Skeletal muscle cell (primary cell): ENCODE measurements around the gene BTBD9.

Experiments
- DNase-seq: peaks from one replicate; pipeline ENCODE4 v3.0.0-alpha.2; 2010; ENCODE audit warnings: low read depth
- H3K4me3 ChIP-seq: 2 replicates; pipeline ENCODE4 v1.5.1; 2011; ENCODE audit warnings: low read depth, mild to moderate bottlenecking, control low read depth, low read length, moderate library complexity

Gene BTBD9

DNA sequence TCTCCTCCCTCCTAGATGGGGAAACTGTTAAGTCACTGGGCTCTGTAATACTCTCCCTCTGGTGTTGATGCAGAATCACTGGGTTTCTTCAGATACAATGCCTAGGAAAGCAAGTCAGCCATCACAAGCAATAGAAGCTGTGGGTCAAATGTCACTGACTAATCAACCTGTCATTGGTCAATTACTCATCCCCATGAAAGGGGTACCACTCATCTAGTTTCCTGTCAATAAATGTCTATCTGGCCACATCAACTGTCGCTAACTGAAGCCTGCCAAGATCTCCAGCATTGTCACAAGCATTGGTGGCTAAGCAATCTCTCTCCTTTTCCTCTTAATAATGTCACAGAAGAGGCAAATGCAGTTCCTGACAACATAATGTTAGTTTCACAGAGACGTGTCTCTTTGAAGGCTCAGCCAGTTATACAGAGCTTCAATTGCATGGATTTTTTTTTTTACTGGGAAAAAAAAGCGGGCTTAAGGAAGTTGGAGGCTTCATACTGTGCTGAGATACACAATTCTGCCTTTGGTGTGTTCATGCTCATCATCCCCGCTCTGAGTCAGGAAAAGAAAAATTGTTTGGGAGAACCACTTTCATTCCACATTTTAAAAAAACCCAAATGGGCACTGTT lies 355.9 kb downstream of the BTBD9 start:
- H3K4me3 ChIP-seq = no peak overlapping the region
- no peak for DNase-seq

DNA sequence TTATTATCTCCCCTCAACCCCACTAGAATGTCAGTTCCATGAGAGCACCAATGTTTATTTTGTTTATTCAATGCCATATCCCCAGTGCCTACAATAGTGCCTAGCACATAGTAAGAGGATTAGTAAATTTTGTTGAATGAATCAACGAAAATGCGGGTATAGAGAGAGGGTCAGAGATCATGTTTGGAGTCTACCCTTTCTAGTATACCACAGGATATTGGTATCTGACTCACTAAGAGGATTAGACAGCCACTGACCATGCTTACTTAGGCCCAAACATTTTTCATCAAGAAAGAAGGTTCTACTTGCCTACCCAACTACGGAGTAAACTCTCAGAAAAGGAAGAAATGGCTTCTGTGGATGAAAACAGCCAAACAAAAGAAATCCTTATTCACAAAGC lies 356.8 kb downstream of the BTBD9 start:
- H3K4me3 ChIP-seq = no peak overlapping the region
- no peak for DNase-seq

DNA sequence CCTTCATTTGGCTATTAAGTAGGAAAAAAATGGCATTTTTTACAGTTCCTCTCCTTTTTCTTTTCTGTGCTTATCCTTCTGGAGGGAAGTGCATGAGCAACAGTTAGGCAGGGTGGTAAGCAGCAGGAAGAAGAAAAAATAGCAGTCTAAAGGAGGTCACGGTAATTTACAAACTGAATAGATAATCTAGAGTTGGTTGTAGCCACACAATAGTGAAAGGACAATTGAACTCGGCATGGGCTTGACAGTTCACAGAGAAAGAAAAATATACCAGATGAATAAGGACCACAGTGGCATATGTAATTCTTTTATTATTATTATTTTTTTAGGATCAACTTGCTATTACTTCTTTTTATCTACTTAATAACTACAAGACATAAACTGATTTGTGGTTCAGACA lies 358.6 kb downstream of the BTBD9 start:
- no peak overlapping the region for H3K4me3 ChIP-seq
- no peak for DNase-seq

DNA sequence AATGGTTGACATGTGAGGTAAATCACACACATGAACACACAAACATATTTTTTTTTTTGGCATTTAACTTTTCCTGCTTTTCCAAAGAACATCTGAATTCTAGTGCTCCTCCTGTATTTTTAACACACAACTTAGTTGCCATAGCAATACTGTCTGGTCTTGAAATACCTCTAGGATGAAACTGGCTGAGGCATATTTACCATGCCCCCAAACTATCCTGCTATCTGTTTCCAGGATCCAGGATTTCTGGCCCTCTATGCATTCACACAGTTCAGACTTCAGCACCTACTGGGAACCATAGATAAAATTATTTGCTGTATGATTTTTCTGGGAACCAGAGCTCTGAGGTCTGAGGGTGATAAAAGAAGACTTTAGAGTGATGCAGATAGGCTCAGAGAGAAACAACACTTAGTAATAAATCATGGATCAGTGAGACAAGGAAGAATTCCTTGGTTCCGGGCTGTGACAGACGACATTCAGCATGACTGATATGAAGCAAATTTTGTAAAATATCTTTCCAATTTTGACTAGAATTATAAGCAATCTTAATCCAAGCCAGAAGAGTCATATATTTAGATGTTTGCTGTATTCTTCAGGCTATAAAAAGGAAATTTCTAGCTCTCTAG lies 359.7 kb downstream of the BTBD9 start:
- no peak overlapping the region for H3K4me3 ChIP-seq
- DNase-seq = no peak

DNA sequence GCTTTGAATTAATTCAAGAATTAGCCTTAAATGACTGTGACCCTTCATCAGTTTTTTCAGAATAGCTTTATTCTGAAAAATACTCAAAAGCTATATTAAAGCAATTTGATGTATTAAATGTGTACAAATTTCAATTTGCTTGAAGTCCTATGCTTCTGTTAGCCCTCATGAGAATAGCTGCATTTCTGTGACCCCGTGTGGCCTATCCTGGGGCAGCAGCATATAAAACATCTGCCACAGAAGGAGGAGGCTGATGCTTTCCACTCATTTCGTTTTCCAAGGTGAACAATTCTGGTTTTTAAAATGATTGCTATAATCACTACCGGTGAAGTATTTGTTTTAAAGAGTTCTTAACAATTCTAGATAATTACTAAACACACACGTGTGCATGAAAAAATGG lies 360.3 kb downstream of the BTBD9 start:
- no peak for DNase-seq
- H3K4me3 ChIP-seq = no peak overlapping the region

DNA sequence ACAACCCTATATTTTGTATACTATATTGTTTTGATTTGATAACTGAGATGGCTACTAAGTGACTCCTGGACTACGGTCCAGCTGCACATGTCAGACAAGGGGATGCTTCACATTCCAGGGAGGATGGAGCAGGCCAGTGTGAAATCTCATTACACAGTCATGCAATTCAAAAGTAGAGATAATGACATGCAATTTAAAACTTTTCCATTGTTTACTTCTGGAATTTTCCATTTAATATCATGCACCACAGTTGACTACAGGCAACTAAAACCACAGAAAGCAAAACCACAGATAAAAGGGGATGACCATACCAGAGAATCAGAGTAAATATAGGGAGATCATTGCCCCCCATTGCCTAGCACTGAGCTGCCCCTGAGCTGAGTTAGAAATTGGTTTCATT lies 366.4 kb downstream of the BTBD9 start:
- H3K4me3 ChIP-seq = no peak overlapping the region
- no peak for DNase-seq

DNA sequence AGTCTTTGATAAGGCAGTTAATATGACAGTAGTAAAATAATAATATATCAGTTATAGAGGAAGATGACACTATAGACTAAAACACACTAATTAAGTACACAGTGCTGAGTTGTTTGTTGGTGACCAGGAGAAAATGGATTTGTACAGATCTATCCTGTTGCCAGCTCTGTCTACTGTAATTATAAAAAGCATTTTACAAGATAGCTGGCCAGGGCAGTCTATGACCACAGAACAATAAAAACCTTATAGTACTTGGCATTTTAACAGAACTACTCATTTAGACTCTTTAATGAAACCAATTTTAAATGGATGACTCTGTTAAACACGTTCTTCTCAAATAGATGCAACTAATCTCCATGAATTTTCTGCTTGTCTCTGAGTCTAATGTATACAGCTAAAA lies 367.5 kb downstream of the BTBD9 start:
- no peak overlapping the region for H3K4me3 ChIP-seq

DNA sequence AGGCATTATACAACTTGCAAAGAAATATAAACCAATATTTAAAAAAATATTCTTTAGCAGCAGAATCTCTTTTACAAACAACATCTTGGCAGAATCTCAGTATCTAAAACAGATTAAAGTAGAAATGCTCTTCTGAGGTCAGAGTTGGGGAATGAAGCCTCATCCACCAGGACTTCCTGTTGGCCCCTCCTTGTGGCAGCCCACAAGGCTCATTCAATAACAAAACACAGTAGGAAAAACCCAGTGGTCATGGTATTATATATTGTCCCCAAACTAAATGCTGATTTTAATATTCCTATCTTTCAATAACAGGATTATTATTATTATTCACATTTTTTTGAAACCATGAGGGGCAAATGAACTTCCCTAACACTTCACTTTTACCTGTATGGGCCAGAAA lies 368.6 kb downstream of the BTBD9 start:
- DNase-seq = no peak
- no peak overlapping the region for H3K4me3 ChIP-seq

More for the DNA sequence above, 367.5 kb downstream of the BTBD9 start:
- no peak for DNase-seq

DNA sequence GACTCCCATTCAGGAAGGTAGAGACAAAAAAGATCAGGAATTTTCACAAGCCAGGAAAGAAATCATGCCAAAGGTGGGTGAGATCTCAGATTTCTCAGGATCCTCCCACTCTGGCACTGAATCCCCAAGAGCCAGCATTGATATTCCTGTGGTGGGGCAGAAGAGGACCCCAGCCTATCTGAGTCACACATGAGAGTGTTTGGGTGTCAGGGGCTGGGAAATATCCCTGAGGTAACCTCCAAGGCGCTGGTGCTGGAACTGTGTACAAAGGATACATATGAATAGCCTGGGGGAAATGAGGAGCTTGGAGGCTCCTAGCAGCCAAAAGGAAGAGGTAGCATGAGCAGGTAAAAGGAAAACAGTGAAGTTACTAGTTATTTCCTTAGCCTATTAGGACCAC lies 369.4 kb downstream of the BTBD9 start:
- DNase-seq = no peak
- H3K4me3 ChIP-seq = no peak overlapping the region

DNA sequence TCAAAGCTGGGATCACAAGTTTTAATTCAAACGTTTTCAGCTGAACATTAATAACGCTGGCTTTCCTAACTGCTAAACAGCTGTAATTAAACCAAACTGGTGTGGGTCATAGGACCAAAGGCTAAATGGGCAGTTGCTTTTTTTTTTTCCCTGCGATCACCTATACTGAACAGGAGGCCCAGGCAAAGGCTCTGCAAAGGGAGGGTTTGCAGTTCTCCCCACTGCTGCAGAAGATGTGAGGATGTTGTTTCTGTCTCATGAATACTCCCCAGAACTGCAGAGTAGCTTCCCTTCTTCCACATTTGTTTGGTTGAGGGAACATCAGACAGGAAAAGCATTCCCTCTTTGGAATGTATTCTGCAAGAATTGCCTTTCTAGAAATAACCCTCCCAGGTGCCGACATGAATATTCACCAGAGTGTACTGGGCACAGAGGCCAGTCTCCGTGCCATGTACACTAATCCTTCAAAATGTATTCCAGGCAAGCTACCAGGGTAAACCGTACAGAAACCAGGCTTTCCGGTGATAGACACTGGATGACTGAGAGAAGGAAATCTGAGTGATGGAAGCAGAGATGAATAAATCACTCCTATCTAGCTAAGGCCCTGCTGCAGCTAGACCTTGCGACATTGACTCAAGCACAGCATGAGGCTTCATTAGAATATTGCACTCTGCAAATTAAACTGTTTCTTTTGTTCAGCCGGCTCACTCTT lies 370.1 kb downstream of the BTBD9 start:
- DNase-seq = no peak
- no peak overlapping the region for H3K4me3 ChIP-seq

DNA sequence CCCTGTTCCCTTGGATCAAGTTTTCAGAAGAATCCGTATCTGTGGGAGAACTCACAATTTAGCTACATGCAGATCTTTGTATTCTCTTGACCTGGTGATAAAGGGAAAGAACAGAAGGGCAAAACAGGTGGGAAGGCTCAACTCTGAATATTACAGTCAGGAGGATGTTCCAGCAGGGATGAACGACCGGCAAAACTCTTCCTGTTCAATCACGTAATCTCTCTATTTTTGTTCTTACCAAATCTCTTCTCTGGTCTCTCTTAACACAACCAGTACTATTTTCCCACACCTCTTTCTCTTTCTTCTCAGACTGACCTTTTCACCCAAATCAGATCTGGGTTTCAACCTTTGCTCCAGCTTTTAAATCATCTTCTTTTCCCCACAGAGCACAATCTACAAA lies 371.4 kb downstream of the BTBD9 start:
- no peak overlapping the region for H3K4me3 ChIP-seq
- DNase-seq = no peak

DNA sequence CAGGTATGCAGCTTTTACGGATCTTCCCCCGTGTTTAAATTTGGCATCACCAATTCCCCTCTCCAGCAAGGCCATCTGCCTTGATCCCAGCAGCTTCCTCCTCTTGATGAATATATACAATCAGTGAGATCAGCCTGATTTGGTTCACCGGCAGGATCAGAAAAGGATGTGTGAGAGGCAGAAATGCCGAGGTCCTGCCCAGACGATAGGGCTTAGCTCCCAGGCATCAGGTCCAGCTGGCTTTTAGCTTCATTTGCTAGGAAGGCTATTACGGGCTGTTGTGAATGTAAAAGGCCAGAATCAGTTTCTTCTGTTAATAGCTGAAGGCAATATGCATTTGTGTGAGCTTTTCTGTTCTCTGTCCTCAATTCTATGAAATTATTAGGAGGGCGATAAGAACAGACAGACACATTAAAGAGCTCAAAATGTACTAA lies 372.8 kb downstream of the BTBD9 start:
- no peak for DNase-seq
- no peak overlapping the region for H3K4me3 ChIP-seq

DNA sequence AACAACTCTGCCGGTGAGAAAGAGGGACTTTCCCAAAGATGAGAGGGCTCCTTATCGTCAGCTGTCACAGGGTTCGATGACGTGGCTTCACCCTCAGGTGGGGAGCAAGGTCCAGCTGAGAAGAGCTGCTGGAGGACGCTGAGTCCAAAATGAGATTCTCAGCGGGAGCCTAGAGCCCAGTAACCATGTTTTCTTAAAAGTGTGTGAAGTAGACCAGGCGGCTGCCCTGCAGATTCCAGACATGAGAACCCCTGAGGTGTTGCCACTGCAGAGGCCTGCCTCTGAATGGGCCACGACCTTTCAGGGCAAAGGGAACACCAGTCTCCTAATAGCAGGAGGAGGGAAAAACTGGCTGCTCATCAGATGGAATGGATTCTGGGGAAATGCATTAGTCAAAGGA lies 375.1 kb downstream of the BTBD9 start:
- no peak overlapping the region for H3K4me3 ChIP-seq
- DNase-seq = no peak

DNA sequence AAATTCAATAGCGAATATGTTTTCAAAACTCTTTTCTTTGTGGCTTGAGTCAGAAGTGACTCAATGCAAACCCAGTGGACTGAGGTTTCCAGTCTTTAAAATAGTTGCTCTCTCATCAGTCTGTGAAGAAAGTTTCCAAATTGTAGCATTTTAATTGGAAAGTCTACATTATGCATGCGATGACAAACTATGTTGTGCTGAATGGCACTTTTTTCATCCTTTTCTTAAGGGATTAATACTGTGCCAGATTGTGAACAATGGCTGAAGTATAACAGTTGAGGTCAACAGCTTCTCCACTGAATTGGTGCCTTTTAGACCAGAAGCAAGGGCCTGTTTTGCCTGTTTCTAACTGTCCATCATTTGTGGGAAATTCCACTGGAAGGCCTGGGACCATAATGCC lies 377.1 kb downstream of the BTBD9 start:
- no peak overlapping the region for H3K4me3 ChIP-seq
- DNase-seq = no peak

DNA sequence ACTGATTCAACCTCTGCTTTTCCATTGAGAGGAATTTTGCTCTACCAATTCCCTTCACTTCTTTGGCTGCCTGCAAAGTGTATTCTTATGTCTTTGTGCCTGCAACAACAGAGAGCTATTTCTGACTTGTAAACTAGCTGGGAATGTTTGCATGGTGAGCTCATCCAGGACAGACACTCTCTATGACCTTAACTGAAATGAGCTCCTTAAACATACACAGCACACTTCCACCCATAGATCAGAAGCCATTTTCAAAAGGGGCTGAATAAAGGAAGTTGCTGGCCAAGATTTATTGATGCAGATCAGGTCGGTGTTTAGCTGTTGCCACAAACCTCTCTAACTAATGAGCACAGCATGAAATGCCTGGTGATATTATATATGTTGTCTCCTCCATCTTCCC lies 377.7 kb downstream of the BTBD9 start:
- DNase-seq = peak; percentile 68
- H3K4me3 ChIP-seq = no peak overlapping the region

DNA sequence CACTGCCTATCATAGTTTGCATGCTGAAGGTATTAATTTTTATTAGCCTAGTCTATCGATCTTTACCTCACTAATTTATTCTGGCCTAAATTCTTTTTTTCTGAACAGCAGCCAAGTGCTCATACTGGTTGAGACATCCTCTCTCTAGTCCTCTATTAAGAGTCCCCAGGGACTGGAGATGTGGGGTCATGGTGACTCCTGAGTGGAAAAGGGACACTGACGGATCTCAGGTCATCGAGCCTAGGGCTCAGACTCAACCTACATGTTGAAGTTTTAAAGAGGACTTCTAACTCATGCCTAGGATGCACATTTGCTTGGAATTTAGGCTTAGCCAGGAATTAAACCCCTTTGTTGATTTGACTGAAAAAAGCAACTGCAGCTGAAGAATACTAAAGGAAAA lies 378.1 kb downstream of the BTBD9 start:
- H3K4me3 ChIP-seq = no peak overlapping the region

DNA sequence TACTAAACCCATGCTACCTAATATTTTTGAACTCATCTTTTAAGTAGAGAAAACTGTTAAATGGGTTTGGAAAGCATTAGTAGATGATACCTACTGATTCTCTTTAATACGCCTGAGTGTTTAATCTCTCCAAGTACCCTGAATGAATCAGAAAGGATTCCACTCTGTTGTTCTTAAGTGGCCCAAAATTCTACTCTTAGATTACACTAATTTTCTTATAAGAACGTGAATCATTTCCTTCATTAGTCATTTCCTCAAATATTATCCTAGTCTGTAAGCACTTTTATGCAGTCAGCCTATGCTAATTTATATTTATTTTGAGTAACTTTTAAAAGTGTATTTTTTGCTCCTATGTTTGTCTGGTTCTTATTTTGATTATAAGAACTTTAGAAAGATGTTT lies 380.0 kb downstream of the BTBD9 start:
- no peak for DNase-seq
- H3K4me3 ChIP-seq = no peak overlapping the region

More for the DNA sequence above, 378.1 kb downstream of the BTBD9 start:
- no peak for DNase-seq

DNA sequence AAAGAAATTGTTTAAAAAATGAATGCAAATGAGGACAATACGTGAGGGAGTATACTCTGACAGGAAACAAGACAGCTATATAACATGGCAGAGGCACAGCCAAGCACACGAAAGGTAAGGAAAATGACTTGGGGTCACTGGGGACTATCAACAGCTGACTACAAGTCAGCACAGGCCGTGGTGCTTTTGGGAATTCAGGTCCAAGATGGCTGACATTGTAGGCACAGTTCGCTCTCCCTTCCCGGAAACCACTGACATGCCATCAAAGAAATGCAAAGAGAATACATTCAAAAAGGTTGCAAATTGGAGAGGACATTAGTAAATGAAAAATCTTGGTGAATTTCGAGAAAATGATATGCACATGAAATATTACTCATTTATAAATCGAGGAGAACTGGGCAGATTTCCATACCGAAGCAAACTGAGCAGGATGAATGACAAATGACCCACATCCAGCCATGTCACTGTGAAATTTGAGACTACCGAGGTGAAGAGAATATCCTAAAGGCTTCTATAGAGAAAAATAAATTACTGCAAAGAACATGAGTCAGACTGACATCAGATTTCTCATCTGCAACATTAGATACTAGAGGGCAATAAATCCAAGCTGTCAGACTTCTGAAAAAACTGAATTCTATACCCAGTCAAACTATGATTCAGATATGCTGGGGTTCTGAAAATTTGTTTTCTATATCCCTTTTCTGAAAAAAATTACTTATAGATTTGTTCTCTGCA lies 391.1 kb downstream of the BTBD9 start:
- H3K4me3 ChIP-seq = no peak overlapping the region
- DNase-seq = no peak

DNA sequence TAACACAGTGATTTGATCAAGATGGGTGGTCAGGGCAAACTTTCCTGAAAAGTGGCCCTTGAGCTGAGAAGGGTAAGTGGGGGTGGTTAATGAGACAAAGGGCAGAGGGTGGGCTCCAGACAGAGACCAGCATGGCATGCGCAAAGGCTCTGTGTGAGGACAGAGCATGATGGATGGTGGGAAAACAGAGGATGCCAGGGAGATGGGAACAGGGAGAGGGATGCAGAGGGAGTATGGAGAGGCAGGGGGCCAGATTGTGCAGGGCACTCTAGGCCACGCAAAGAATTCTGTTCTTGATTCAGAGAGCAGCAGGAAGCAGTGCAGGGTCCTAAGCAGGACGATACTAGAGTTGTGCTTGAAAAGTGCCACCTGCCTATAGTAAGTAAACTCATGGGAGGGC lies 394.4 kb downstream of the BTBD9 start:
- H3K4me3 ChIP-seq = no peak overlapping the region
- no peak for DNase-seq

DNA sequence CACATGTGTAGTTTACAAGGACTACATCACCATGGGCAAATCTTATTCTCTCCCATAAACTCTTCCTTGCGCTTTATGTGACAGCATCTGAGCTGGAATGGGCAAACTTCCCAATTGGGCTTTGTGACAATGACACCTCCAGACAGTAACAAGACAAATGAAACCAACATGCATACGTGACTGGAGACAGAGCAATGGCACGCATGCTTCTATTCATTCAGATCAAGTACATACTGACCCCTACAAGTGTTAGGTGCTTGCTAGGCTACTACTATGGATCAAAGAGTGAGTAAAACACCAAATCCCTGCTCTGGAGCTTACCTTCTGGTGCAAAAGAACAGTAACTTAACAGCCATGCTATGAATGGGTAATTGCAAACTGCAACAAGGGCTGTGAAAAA lies 394.9 kb downstream of the BTBD9 start:
- no peak for DNase-seq

More for the DNA sequence above, 394.9 kb downstream of the BTBD9 start:
- H3K4me3 ChIP-seq = no peak overlapping the region
